HG03103 (cell line): ENCODE data around the gene KISS1R.

Experiments used
- ATAC-seq: cut with Tn5 transposase; IDR thresholded peaks from one replicate; pipeline ENCODE4 v1.9.1; 2021; ENCODE audit warnings: low read depth; ENCODE audit not compliant: unreplicated experiment

Gene KISS1R

DNA sequence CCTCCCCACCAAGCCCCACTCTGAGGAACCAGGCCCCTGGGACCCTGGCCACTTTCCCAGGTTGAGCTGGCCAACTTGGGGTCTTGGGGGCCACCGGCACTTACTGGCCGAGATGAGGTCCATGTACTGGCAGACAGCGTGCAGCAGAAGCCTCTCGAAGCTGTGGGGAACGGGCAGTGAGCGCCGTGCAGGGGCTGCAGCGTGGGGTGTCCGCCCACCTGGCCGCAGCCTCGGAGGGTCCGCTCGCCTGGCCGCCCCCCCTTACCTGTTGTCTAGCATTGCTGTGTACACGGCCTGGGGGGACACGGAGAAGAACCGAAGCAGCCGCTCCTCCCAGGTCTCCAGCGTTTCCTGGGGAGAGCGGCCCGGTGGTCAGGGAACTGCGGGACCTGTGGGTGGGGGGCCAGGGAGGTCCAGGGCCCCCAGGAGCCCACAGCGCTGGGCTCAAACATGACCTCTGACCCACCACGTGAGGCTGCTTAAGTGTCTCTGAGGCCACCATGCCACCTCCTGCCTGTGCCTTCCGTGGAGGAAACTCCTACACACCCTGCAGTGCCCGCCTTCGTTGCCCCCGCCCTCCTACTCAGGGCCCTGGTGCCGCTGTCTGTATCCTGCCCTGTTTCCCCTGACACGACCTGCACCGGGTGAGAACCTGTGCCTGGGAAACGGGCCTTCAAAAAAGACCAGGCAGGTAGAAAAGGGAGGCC lies 17.6 kb upstream of the KISS1R start:
- no peak for ATAC-seq

GRCh38 chr19:900043-900301 lies 17.2 kb upstream of the KISS1R start:
- no peak for ATAC-seq

- no peak for ATAC-seq
Observed at GRCh38 chr19:900302-901111, 16.6 kb upstream of the KISS1R start.

GRCh38 chr19:901216-902092 lies 15.7 kb upstream of the KISS1R start:
- ATAC-seq: no peak

DNA sequence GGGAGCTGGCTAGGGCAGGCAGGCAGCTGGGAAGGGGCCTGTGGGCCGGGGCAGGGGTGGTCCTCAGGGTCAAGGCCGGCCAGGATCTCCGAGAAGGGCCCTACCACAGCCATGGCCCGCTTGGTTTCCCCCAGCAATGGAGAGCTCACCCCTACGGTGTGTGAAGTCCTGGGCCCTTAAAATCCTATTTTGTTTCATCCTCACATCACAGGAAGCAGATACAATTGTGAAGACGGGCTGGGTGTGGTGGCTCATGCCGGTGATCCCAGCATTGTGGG lies 15.1 kb upstream of the KISS1R start:
- ATAC-seq: no peak

- no peak for ATAC-seq
Observed at GRCh38 chr19:902446-903226, 14.5 kb upstream of the KISS1R start.

DNA sequence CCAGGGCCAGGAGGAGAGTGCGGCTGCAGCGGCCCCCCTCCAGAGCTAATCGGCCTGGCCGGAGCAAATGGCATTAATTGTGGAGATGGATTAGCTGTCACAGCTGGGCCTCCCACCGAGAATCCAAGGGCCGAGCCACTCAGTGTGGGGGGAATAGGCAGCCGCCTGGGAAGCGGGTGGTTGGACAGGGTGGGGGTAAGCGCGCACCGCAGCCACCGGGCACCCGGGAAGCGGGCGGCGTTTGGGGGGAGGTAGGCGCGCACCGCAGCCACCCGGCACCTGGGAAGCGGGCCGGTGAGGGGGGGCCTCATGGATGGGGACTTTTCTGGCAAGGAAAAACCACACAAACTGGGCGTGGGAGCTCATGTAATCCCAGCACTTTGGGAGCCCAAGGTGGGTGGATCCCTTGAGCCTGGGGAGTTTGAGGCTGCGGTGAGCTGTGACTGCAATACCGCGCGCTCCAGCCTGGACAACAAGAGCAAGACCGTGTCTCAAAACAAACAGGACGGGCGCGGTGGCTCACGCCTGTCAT lies 13.8 kb upstream of the KISS1R start:
- ATAC-seq: no peak

- ATAC-seq: no peak
Observed at GRCh38 chr19:904545-904944, 12.6 kb upstream of the KISS1R start.

- ATAC-seq: no peak
Observed at GRCh38 chr19:906480-906879, 10.7 kb upstream of the KISS1R start.

DNA sequence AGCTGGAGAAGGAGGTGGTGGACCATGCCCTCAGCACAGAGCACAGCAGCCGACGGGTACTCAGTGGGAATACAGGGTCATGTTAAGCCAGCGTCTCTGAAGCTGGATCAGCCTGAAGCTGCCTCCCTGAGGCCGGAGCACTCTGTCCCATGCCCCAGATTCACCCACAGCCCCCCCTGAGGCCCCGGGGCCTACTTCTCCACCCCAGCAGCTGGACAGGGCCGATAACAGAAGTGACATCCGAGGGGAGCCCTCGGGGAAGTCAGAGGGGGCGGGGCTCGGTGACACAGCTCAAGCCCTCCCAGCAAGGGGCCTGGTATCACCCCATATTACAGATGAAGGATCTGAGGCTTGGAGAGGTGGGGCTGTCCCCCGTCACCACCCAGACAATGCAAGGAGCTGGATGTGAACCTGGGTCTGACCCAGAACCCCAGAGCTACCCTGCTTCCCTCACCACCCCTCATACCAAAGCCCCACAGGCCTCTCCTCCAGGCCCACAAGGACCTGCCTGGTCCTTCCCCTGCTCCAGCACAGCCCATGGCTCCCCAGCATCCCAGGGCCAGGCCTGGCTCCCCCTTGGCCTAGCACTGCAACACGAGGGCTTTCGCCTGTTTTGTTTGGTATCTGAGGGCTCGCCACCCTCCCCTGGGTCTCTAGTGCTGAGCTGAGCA lies 9.8 kb upstream of the KISS1R start:
- ATAC-seq: no peak

- ATAC-seq: no peak
Observed at GRCh38 chr19:911197-912033, 5.7 kb upstream of the KISS1R start.

DNA sequence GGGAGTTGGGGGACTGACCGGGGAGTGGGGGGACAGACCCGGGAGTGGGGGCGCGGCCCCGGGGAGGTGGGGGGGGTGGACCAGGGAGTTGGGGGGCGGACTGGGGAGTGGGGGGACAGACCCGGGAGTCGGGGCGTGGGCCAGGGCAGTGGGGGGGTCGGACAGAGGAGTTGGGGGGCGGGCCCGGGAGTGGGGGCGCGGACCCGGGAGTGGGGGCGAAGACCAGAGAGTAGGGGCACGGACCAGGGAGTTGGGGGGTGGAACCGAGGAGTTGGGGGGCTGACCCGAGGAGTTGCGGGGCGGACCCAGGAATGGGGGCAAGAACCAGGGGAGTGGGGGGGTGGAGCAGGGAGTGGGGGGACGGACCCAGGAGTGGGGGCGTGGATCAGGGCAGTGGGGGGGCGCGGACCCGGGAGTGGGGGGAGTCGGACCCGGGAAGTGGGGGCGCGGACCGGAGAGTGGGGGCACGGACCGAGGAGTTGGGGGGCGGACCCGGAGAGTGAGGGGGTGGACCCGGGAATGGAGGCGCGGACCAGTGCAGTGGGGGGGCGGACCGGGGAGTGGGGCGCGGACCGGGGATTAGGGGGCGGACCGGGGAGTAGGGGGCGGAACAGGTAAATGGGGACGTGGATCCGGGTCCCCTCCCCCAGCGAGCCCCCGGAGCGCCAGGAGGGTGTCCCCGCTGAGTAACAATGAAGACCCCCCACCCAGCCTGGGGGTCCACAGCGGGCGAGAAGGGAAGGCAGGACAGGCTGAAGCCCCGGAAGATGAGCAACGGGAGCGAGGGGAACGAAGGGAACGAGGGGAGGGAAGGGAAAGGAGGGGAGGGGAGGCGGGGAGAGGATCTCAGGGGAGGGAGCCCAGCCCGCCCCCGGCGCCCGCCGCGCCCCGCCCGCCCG lies 4.7 kb upstream of the KISS1R start:
- ATAC-seq: no peak

- peak; percentile 57 for ATAC-seq
Observed at GRCh38 chr19:913080-913748, 3.9 kb upstream of the KISS1R start, which contains the start of gene R3HDM4. Gene R3HDM4 (minus strand): TSS chr19:913219. CDS start chr19:913157, 62 bp downstream.

DNA sequence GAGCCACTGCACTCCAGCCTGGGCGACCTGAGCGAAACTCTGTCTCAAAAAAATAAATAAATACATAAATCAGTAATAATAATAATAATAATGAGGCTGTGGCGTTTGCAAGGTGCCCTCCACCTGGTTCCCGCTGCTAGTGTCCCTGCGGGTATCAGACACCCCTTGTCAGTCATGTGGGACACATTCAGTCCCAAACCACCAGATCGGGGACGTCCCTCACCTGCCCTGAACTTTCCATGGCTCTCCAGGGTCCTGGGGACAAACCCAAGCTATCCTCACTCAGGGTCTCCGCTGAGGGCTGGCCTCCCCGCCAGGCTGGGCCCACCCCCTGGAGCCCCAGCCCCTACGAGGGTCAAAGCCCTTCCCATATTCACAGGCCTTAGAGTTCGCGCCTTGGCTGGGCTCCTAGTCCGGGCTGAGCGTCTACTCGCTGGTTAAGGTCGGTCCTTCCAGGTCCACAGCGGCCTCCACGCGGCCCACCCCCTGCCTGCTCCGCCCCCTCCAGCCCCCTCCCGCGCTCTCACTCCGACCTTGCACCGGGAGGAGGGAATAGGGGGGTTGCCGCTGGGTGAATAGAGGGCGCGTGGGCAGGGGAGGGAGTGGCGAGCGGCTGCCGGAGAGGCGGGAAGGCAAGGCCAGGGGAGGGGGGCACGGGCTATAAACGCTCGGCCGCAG lies 349 bp upstream of the KISS1R start:
- no peak for ATAC-seq

DNA sequence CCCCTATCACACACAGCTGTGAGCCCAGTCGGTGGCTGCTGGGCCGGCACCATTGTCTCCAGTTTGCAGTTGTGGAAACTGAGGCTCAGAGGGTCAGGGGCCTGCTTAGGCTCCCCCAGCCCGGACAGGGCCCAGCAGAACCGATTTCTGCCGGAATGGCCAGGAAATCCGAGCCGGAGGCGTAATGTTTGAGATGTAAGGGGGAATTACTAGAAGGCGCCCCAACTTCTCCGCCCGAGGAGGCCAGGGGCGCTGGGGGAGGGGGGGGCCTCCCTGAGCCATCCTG lies 962 bp downstream of the KISS1R start:
- ATAC-seq: no peak

DNA sequence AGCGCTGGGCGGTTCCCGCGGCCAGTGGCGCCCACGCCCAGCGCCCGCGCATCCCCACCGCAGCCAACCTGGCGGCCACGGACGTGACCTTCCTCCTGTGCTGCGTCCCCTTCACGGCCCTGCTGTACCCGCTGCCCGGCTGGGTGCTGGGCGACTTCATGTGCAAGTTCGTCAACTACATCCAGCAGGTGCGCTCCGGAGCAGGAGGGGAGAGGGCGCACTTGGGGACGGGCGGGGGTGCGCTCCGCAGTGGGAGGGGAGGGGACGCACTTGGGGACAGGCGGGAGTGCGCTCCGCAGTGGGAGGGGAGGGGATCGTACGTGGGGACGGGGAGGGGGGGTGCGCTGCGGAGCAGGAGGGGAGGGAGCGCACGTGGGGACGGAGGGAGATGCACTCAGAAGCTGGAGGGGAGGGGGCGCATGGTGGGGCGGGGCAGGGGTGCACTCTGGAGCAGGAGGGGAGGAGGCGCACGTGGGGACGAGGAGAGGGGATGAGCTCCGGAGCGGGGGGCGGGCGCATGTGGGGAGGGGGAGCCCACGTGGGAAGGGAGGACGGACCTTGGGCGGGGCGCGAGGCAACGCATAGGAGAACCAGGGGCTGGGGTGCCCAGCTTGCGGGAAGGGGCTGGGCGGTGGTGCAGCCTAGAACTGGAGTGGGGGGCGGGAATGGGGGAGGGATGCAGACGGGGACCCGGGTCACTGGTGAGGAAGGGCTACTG lies 1.5 kb downstream of the KISS1R start:
- no peak for ATAC-seq
